A673 (cell line): Measurements from ENCODE around the gene PFN3. TPM values are rescaled to one million over a fixed set of nuclear protein-coding genes. Genes with fewer than 3 reads are reported as not detected.

Experiments used
- BruUV-seq: library from RNA; stranded (reverse); fragments of 400-500 nt; replicated peaks from 2 replicates; lab custom pipeline; 2021; lab: Mats Ljungman, UMichigan
- CTCF ChIA-PET: fragments of 300-600 bp; sonication (Branson Sonifier 250); formaldehyde crosslinking; loops from one replicate; lab custom pipeline; 2022; ENCODE audit warnings: antibody characterized with exemption; lab: Charles Lee
- POLR2A ChIA-PET: fragments of 300-600 bp; sonication (Branson Sonifier 250); formaldehyde crosslinking; loops from one replicate; lab custom pipeline; 2022; ENCODE audit warnings: antibody characterized with exemption; ENCODE audit not compliant: low non-redundant PET; lab: Charles Lee
- DNase-seq: peaks from one replicate; pipeline ENCODE4 v3.0.0-alpha.2; 2015; ENCODE audit warnings: low spot score
- H3K27ac ChIP-seq: fragments of 200-600 bp; sonication (generic); 2 replicates; pipeline ENCODE4 v1.5.1; 2016; ENCODE audit warnings: mixed run types, low read depth, mild to moderate bottlenecking, mixed read lengths, antibody characterized with exemption, low read length; ENCODE audit not compliant: poor library complexity, severe bottlenecking
- H3K27me3 ChIP-seq: fragments of 200-600 bp; sonication (generic); replicated peaks from 2 replicates; pipeline ENCODE4 v1.6.1; 2017; ENCODE audit warnings: mixed run types, low read depth, mild to moderate bottlenecking, mixed read lengths, antibody characterized with exemption, low read length; ENCODE audit not compliant: insufficient read depth, poor library complexity
- H3K36me3 ChIP-seq: fragments of 200-600 bp; sonication (generic); 2 replicates; pipeline ENCODE4 v1.6.1; 2016; ENCODE audit warnings: mixed run types, mild to moderate bottlenecking, mixed read lengths, antibody characterized with exemption, low read length; ENCODE audit not compliant: insufficient read depth, poor library complexity, severe bottlenecking
- H3K4me1 ChIP-seq: fragments of 200-600 bp; sonication (generic); 2 replicates; pipeline ENCODE4 v1.6.1; 2017; ENCODE audit warnings: mixed run types, mild to moderate bottlenecking, mixed read lengths, antibody characterized with exemption, low read length; ENCODE audit not compliant: insufficient read depth, poor library complexity, severe bottlenecking
- H3K4me3 ChIP-seq: fragments of 200-600 bp; sonication (generic); 2 replicates; pipeline ENCODE4 v1.5.1; 2016; ENCODE audit warnings: low read depth, mixed run types, mild to moderate bottlenecking, mixed read lengths, low read length; ENCODE audit not compliant: poor library complexity, severe bottlenecking
- H3K9me3 ChIP-seq: fragments of 200-600 bp; sonication (generic); 2 replicates; pipeline ENCODE4 v1.6.1; 2016; ENCODE audit warnings: mixed run types, low read depth, mild to moderate bottlenecking, mixed read lengths, antibody characterized with exemption, low read length; ENCODE audit not compliant: poor library complexity, severe bottlenecking
- EZH2 ChIP-seq: fragments of 200-600 bp; sonication (generic); IDR thresholded peaks from 2 replicates; pipeline ENCODE4 v1.6.1; 2017; ENCODE audit warnings: borderline replicate concordance, low read depth, mild to moderate bottlenecking, mixed read lengths, antibody characterized with exemption, low read length; ENCODE audit not compliant: poor library complexity, severe bottlenecking
- intact Hi-C: fragments of 100-400 bp; cut with micrococcal nuclease; formaldehyde crosslinking; loops from one replicate; pipeline ENCODE4 v1.10.0; 2022; ENCODE audit not compliant: unreplicated experiment
- total RNA-seq: library from RNA; stranded (reverse); gene quantifications from 2 replicates; pipeline ENCODE4 v1.2.3, GENCODE V29; 2021
- TF ChIP-seq, protein P1 (sequence below): fragments of 300-800, 200-600 bp; sonication (generic); conservative IDR thresholded peaks from 2 replicates; pipeline ENCODE4 v1.5.1; 2017; ENCODE audit warnings: low read depth, mild to moderate bottlenecking, antibody characterized with exemption, low read length, moderate library complexity, mixed read lengths

PFN3 gene
- total RNA-seq, 1 experiment from 2014 or later, result not detected

DNA sequence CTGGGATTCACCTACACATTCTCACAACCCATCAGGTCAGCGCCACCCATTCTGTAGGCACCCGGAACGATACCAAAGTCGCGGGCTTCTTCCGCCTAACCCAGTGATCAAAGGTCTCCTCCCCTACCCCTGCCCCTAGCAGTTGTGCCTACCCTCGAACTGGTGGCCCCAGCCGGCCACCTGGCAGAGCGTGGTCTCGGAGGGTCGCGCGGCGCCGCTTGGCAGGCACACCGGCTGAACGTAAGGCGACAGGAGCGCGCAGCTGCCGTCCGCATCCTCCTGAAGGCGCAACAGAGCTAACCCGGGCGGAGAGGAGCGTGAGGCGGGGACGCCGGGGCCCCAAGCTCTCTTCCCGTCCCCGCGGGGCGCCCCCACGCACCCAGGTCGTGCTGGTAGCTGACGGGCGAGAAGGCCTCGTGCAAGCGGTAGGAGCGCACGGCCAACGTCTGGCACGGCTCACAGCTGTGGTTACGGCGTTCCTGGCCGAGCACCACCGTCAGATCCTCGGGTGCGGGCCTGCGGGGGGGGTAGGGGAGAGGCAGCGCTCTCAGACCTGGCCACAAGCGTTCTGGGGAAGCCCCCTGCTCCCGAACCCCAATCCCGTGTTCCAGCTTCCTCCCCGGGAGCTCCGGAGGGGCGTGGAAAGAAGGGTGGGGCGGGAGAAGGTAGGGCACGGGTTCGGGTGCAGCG is 2.8 kb upstream of the PFN3 start:
- Histone ChIP-seq H3K9me3 (no peaks in the 10 kb centered on the region), H3K36me3 (no peaks in the 10 kb centered on the region), H3K4me1 (peaks cover 18% of the 10 kb centered on the region), H3K27me3 (peaks cover 44% of the 10 kb centered on the region), H3K4me3 (peak overlapping the region; percentile 46), H3K27ac (no peak overlapping the region)
- intact Hi-C loops, result no loop called here
- ChIA-PET CTCF (interaction anchor here (1.0 to 2.1 kb wide), 2 partner anchors 12 to 52 kb away, joined by 3 to 7 read pairs; no protein-coding TSS in a partner anchor), POLR2A (no interaction called here)
- peak; percentile 21 for DNase-seq
- no TSS peak for BruUV-seq
- TF ChIP-seq, protein P1, sequence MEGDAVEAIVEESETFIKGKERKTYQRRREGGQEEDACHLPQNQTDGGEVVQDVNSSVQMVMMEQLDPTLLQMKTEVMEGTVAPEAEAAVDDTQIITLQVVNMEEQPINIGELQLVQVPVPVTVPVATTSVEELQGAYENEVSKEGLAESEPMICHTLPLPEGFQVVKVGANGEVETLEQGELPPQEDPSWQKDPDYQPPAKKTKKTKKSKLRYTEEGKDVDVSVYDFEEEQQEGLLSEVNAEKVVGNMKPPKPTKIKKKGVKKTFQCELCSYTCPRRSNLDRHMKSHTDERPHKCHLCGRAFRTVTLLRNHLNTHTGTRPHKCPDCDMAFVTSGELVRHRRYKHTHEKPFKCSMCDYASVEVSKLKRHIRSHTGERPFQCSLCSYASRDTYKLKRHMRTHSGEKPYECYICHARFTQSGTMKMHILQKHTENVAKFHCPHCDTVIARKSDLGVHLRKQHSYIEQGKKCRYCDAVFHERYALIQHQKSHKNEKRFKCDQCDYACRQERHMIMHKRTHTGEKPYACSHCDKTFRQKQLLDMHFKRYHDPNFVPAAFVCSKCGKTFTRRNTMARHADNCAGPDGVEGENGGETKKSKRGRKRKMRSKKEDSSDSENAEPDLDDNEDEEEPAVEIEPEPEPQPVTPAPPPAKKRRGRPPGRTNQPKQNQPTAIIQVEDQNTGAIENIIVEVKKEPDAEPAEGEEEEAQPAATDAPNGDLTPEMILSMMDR, result no peak
- TF ChIP-seq EZH2, result no peak

DNA sequence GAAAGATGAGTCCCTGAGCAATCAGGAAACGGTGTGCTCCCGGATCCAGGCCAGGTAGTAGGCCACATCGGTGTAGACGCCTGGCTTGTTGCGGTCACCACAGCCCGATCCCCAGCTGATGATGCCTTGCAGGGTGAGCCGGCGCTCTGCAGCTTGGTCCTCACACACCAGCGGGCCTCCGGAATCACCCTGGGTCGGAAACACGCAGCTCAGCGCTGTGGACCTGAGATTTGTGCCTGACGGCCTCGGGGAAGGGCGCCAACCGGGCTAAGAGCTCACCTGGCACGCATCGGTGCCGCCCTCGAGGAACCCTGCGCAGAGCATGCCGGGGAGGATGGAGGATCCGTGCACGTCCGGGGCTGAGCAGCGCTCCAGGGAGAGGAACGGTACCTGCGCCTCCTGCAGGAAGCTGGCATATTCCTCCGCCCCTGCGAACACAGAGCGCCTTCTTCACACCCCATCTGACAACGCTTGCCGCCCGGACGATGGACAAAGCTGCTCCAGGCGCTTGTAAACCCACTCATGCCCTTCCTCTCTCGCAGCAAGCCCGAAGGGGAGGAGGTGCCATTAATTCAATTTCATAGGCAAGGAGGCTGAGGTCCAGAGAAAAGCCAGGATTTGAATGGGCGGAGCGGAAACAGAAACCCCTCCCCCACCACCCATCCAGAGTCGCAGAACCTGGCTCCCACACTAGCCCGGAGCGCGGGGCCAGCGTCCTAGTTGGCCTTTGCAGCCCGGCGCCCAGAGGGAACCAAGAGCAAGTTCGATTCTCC is 2.0 kb upstream of the PFN3 start:
- Histone ChIP-seq H3K27me3 (peaks cover 44% of the 10 kb centered on the region), H3K4me3 (peak overlapping the region; percentile 46), H3K36me3 (no peaks in the 10 kb centered on the region), H3K9me3 (no peaks in the 10 kb centered on the region), H3K27ac (no peak overlapping the region), H3K4me1 (peaks cover 18% of the 10 kb centered on the region)
- peak; percentile 66 for DNase-seq
- POLR2A ChIA-PET, result no interaction called here
- CTCF ChIA-PET, result no interaction called here
- no TSS peak for BruUV-seq
- TF ChIP-seq, protein P1, result peak; percentile 58
- TF ChIP-seq EZH2, result no peak
- intact Hi-C loops, result no loop called here

DNA sequence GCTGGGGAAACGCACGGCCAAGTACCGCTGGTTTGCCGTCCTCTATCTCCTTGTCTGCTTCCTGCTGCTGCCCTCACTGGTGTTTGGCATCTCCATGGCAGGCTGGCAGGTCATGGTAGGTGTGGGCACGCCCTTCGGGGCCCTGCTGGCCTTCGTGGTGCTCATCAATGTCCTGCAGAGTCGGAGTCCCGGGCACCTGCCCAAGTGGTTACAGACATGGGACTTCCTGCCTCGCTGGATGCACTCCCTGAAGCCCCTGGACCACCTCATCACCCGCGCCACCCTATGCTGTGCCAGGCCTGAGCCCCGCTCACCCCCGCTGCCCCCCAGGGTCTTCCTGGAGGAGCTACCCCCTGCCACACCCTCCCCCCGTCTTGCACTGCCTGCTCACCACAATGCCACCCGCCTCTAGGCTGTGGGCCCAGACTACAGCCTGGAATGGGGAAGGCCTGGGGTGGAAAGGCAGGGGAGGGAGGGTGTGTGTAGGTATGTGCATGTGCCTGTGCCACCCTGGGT is 2.5 kb downstream of the PFN3 start:
- no peaks in the 10 kb centered on the region for H3K9me3 ChIP-seq
- no peak overlapping the region for H3K27ac ChIP-seq
- ChIA-PET POLR2A (no interaction called here), CTCF (no interaction called here)
- BruUV-seq, result no TSS peak
- intact Hi-C loops, result no loop called here
- H3K36me3 ChIP-seq, result no peaks in the 10 kb centered on the region
- H3K4me1 ChIP-seq, result peaks cover 7% of the 10 kb centered on the region
- TF ChIP-seq EZH2, result no peak
- TF ChIP-seq, protein P1, result no peak
- DNase-seq, result no peak
- no peak overlapping the region for H3K4me3 ChIP-seq
- peaks cover 33% of the 10 kb centered on the region for H3K27me3 ChIP-seq
